Gastroesophageal sphincter (tissue), 3 donors: ENCODE results near the gene CYB561A3.

Experiments used
- EP300 ChIP-seq: sonication (generic); formaldehyde crosslinking; IDR thresholded peaks from one replicate; pipeline ENCODE4 v1.6.1; 2017; ENCODE audit warnings: antibody characterized with exemption, mild to moderate bottlenecking
- POLR2A ChIP-seq, 2 donors: fragments of 450-650 bp; IDR thresholded peaks; one replicate each; pipeline ENCODE4 v1.6.1; 2017; ENCODE audit warnings: antibody characterized with exemption in 2 of 2, mild to moderate bottlenecking in 2 of 2, moderate library complexity in 1 of 2
- POLR2AphosphoS5 ChIP-seq: sonication (generic); formaldehyde crosslinking; IDR thresholded peaks from one replicate; pipeline ENCODE4 v1.6.1; 2017; ENCODE audit warnings: antibody characterized with exemption
- TF ChIP-seq, protein P1 (sequence below), 4 experiments: fragments of 200-600 bp in 2 of 4; fragments of 450-650 bp in 2 of 4; sonication (generic) in 1 of 4; IDR thresholded peaks; one replicate each; pipeline ENCODE4 v1.5.1; 2017 to 2019; ENCODE audit warnings: antibody characterized with exemption in 4 of 4, mild to moderate bottlenecking in 2 of 4, moderate library complexity in 2 of 4

DNA sequence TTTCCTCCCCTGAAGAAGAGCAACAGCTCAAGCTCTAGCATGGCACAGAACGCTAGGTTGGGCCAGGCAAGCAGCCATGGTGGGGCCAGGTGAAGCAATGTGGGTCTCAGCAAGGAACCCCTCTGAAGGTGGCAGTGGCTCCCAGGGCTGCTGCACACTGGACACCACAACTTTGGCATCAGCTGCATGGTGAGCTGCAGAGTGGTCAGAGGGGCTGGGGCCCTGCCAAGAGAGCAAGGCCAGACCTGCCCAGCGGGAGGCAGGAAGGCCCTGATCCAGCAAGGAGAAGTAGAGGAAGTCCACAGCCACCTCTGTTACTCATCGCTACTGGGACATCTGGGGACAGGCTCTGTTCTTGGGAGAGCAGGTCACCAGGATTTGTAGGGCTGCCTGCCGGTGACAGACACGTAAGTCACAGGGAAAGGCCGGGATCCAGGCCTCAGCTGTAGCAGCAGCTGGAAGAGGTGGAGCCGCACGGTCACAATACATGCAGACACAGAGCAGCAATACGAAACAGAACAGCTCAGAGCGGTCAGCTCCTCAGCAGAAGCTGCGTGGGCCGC is 12.4 kb downstream of the CYB561A3 start:
- no peak for TF ChIP-seq POLR2AphosphoS5
- TF ChIP-seq EP300 = no peak
- TF ChIP-seq POLR2A (IDR thresholded peaks at IDR 0.05) = no peak
- TF ChIP-seq, protein P1, sequence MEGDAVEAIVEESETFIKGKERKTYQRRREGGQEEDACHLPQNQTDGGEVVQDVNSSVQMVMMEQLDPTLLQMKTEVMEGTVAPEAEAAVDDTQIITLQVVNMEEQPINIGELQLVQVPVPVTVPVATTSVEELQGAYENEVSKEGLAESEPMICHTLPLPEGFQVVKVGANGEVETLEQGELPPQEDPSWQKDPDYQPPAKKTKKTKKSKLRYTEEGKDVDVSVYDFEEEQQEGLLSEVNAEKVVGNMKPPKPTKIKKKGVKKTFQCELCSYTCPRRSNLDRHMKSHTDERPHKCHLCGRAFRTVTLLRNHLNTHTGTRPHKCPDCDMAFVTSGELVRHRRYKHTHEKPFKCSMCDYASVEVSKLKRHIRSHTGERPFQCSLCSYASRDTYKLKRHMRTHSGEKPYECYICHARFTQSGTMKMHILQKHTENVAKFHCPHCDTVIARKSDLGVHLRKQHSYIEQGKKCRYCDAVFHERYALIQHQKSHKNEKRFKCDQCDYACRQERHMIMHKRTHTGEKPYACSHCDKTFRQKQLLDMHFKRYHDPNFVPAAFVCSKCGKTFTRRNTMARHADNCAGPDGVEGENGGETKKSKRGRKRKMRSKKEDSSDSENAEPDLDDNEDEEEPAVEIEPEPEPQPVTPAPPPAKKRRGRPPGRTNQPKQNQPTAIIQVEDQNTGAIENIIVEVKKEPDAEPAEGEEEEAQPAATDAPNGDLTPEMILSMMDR (IDR thresholded peaks at IDR 0.05) = no peak
